AG10803 (cell line): ENCODE data around the gene PDIA5.
"Not testable (repeated sequence)": the region's sequence is repeated elsewhere in the genome, so short reads cannot be mapped to it uniquely, and the experiment has no call there.

Source experiments
- DNase-seq: peaks from one replicate; pipeline ENCODE4 v3.0.0; 2010; ENCODE audit warnings: low read depth
- H3K4me3 ChIP-seq: 2 replicates; pipeline ENCODE4 v1.5.1; 2011; ENCODE audit warnings: mild to moderate bottlenecking, low read length, control low read depth
- CTCF ChIP-seq: conservative IDR thresholded peaks from 2 replicates; pipeline ENCODE4 v1.5.1; 2011; ENCODE audit warnings: mild to moderate bottlenecking, low read length, control low read depth, inconsistent platforms

Gene PDIA5

GRCh38 chr3:123150449-123151215 lies 83.8 kb downstream of the PDIA5 start:
- TF ChIP-seq CTCF = no peak
- no peak overlapping the region for H3K4me3 ChIP-seq
- DNase-seq = no peak

- no peak for DNase-seq
- no peak overlapping the region for H3K4me3 ChIP-seq
- no peak for TF ChIP-seq CTCF
These were observed 84.5 kb downstream of the PDIA5 start for GRCh38 chr3:123151251-123151705.

GRCh38 chr3:123151853-123152420 lies 85.1 kb downstream of the PDIA5 start:
- not testable (repeated sequence) for DNase-seq, H3K4me3 ChIP-seq

- DNase-seq = no peak
- no peak for TF ChIP-seq CTCF
- H3K4me3 ChIP-seq = no peak overlapping the region
These were observed 85.9 kb downstream of the PDIA5 start for GRCh38 chr3:123152687-123153086.

GRCh38 chr3:123153125-123154019 lies 86.5 kb downstream of the PDIA5 start:
- no peak for DNase-seq
- H3K4me3 ChIP-seq = no peak overlapping the region
- TF ChIP-seq CTCF = no peak

GRCh38 chr3:123154020-123154985 lies 87.5 kb downstream of the PDIA5 start:
- no peak for DNase-seq
- no peak for TF ChIP-seq CTCF

More at GRCh38 chr3:123154020-123154985, 87.5 kb downstream of the PDIA5 start:
- H3K4me3 ChIP-seq = no peak overlapping the region
